Activated CD8-positive, alpha-beta memory T cell treated with anti-CD3 and anti-CD28 coated beads, Interleukin-2, amount 50 U/mL, for 24 hours (primary cell): ENCODE measurements around the gene ERCC1.
"Not testable (repeated sequence)": the region's sequence is repeated elsewhere in the genome, so short reads cannot be mapped to it uniquely, and the experiment has no call there.

Source experiments
- DNase-seq: peaks from one replicate; pipeline ENCODE4 v3.0.0-alpha.2; 2020; ENCODE audit errors: extremely low read depth

The ERCC1 gene

GRCh38 chr19:45429896-45430295, 6.2 kb upstream of the ERCC1 start:
- DNase-seq = not testable (repeated sequence)

DNA sequence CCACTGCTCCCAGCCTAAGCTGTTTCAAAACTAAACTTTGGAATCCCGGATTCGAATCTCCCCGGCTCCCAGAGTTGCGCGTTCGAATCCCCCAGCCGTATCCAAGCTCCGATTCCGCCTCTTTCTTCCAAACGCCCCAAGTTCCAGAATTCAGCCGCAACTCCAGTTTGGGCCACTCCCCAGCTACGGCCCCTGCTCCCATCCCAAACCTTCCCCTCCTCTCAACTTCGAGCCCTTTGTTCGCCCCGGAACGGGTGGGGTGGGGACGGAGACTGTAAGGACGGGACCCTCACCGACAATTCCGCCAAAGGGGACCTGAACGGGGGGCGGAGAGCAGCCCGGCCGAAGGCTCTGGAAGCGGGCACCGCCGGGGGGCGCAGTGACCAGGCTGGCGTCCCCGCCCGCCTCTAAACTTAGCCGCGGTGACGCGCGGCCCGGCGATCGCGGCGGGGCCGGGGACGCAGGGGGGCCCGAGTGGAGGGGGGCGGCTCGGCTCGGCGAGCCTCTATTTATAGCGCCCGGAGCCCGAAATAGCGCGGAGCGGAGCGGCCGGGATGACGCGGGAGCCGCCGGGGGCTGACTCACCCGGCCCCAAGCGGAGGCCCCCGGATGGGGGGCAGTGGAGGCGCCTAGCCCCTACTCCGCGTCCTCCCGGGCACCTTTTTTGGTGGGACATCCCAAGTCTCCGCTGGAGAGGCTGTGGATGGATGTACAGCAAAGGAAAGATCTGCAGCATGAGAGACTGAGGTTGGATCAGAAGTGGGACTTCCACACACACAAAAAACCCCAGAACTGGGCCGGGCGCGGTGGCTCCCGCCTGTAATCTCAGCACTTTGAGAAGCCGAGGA, 4.9 kb upstream of the ERCC1 start:
- no peak for DNase-seq

DNA sequence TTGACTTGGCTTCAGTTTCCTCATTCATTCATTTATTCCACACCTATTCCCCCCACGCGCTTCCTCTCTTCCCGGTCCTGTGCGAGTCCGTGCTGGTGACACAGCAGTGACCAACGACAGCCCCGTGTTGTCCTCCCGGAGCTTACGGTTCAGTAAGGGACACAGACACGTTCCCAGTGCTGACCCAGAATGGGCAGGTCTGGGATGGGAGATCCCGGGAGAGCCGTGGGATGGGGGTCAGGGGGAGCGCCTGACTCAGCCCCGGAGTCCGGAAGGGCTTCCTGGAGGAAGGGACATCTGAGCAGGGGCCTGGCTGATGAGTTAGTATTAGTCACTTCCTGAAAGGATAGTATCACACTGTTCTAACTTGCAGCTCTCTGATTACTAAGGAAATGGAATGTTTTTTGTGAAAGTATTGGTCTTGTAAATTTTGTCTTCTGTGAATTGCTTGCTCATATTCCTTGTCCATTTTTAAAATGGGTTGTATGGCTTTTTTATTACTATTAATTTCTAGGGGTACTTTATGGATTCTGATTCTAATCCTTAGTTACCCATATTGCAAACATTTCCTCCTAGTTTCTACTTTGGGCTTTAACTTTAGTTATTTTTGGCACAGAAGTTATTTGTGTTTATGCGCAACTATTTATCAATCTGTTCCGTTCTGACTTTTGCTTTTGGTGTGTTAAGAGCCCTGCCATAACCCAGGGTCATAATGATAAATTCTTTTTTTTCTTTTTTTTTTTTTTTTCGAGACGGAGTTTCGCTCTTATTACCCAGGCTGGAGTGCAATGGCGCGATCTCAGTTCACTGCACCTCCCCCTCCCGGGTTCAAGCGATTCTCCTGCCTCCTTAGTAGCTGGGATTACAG, 708 bp upstream of the ERCC1 start:
- DNase-seq = no peak

DNA sequence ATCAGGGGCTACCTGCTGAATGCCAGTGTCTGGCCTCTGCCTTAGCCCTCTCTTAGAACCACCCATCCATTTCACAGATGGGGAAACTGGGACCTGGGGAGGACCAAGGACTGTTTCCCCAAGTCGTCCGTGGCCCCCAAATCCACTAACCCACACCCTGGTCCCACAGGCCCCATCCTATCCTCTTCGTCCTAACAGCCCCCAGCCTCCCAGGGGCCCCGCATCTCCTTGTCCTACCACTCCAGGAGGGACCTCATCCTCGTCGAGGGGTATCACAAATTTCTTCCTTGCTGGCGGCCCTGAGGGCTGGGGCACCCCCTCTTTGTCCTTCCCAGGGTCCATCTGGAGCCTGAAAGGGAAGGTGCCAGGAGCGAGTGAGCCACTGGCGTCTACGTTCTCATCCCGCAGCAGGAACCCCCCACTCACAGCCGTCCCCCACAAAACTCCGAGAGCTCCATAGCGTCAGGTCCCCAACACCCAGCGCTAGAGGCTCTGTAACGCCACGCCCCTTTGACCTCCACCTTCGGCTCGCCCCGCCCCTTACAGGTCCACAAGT, 606 bp downstream of the ERCC1 start:
- no peak for DNase-seq

- no peak for DNase-seq
These were observed 1.7 kb downstream of the ERCC1 start for GRCh38 chr19:45421947-45422498.

GRCh38 chr19:45420871-45421270, 2.8 kb downstream of the ERCC1 start:
- DNase-seq = no peak

DNA sequence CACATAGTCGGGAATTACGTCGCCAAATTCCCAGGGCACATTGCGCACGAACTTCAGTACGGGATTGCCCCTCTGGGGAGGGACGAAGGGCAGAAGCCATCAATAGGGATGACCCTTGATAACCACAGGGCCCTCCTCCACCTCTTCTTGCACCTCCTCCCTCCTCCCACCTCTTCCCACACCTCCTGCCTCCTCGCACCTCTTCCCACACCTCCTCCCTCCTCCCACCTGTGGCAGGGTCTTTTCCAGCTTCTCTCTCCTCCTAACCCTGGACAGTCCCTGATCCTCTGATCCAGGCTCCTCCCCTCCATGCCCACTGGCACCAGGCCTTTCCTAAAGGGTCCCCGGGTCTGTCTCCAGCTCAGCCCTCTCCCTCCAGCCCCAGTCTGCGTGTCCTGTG, 3.4 kb downstream of the ERCC1 start:
- no peak for DNase-seq

DNA sequence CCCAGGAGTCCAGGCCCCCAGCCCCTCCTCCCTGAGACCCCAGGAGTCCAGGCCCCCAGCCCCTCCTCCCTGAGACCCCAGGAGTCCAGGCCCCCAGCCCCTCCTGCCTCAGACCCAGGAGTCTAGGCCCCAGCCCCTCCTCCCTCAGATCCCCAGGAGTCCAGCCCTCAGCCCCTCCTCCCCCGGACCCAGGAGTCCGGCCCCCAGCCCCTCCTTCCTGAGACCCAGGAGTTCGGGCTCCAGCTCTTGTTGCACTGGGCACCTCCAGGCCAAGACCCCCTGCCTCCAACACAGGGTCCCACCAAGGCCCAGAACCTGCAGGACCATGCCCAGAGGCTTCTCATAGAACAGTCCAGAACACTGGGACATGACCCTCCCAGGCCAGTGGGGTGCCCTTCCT, 3.8 kb downstream of the ERCC1 start:
- no peak for DNase-seq

- no peak for DNase-seq
These were observed 4.3 kb downstream of the ERCC1 start for GRCh38 chr19:45419396-45419795.

GRCh38 chr19:45418802-45419201, 4.9 kb downstream of the ERCC1 start:
- no peak for DNase-seq

GRCh38 chr19:45417151-45417550, 6.6 kb downstream of the ERCC1 start:
- no peak for DNase-seq

DNA sequence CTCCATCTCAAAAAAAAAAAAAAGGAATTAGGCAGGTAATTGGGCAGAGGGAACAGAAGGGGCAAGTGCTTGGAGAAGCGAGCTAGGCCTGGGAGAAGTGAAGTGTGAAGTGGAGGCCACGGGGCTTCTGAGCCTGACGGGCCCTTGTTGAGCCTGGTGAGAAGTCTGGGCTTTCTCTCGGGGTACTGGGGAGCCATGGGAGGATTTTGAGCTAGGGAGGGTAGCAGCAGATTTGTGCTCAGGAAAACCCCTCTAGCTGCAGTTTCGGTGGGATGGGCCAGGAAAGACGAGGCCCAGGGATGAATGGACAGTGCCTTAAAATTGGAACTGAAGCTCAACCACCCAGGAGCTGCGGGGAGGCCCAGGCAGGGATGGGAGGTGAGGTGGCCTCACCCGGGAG, 9.2 kb downstream of the ERCC1 start:
- DNase-seq = no peak

GRCh38 chr19:45413497-45413896, 10.2 kb downstream of the ERCC1 start:
- no peak for DNase-seq

GRCh38 chr19:45410330-45410729, 13.4 kb downstream of the ERCC1 start:
- not testable (repeated sequence) for DNase-seq

DNA sequence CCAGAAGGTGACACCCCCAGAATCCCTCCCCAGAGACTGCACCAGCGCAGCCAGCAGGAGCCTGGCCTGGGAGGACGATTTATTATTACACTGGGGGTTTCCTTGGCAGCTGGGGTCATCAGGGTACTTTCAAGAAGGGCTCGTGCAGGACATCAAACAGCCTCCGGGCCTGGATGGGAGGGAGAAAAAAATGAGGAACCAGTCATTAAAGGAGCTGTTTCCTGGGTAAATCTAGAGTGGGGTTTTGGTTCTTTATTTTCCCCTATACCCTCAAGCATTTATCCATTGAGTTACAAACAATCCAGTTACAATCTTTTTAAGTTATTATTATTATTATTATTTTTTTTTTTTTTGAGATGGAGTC, 14.2 kb downstream of the ERCC1 start:
- no peak for DNase-seq

- DNase-seq = no peak
These were observed 14.7 kb downstream of the ERCC1 start for GRCh38 chr19:45408830-45409556.

DNA sequence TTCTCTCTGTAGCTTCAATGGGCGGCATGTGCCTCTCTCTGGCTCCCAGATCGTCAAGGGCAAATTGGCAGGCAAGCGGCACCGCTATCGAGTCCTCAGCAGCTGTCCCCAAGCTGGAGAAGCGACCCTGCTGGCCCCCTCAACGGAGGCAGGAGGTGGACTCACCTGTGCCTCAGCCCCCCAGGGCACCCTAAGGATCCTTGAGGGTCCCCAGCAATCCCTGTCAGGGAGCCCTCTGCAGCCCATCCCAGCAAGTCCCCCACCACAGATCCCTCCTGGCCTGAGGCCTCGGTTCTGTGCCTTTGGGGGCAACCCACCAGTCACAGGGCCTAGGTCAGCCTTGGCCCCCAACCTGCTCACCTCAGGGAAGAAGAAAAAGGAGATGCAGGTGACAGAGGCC, 15.6 kb downstream of the ERCC1 start:
- DNase-seq = no peak

- DNase-seq = not testable (repeated sequence)
These were observed 16.1 kb downstream of the ERCC1 start for GRCh38 chr19:45407585-45407984.

DNA sequence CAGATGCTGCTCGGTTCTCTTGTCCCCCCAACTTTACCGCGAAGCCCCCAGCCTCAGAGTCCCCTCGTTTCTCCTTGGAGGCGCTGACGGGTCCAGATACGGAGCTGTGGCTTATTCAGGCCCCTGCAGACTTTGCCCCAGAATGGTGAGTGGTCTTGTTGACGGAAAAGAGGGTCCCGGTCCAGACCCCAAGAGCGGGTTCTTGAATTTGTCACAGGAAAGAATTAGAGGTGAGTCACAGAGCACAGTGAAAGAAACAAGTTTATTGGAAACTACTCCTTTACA, 16.7 kb downstream of the ERCC1 start:
- DNase-seq = no peak

DNA sequence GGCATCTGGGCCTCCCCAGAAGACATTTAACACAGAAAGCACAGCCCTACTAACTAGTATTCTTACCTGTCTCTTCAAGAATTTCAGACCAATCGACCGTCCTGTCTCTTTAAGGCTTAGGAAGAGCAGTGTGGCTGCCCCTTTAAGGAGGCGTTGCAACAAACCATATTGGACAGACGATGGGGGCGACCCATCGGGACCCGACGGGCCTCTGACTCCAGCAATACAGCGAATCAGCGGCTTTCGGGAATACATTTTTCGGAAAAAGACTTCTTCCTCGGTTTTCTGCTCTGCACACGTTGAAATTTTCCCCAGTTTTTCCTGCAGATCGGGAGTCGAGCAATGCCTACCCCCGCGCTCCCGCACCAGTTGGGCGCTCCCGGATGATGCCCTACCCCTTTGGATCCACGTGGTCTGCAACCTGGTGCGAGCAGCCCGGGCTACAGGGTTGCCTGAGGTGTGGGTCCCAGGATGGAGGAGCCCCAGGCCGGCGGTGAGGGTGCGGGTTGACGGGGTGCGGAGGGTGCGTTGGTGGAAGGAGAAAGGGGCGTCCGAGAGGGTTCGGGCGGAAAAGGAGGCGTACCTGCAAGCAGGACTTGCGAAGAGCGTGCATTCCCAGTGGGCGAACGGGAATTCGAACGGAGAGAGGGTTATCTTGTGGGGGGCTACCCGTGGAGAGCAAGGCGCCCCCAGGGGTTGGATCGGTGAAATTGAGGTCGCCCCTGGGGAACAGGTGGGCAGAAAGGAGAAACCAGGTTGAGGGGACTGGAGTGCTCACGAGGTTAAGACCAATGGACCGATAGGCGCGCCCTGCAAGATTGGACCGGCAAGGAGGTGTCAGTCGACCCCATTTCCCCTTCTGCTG, 17.3 kb downstream of the ERCC1 start, which contains the start of gene POLR1G:
Gene POLR1G, plus strand, starts transcription at position 419 of the 865 bp plus-strand sequence. Its CDS starts 53 bp downstream, at position 472.
- DNase-seq = peak; percentile 53
